HG03521 (cell line): ENCODE data around the gene DAB1.
"Not testable (repeated sequence)": the region's sequence is repeated elsewhere in the genome, so short reads cannot be mapped to it uniquely, and the experiment has no call there.

Experiments
- ATAC-seq: cut with Tn5 transposase; IDR thresholded peaks from one replicate; pipeline ENCODE4 v1.9.1; 2021; ENCODE audit warnings: mild to moderate bottlenecking, moderate library complexity; ENCODE audit not compliant: unreplicated experiment

Gene DAB1

GRCh38 chr1:57232500-57232899 lies 191.4 kb downstream of the DAB1 start:
- no peak for ATAC-seq

GRCh38 chr1:57229998-57230397 lies 193.9 kb downstream of the DAB1 start:
- ATAC-seq = no peak

- no peak for ATAC-seq
Measured at GRCh38 chr1:57229076-57229475, 194.8 kb downstream of the DAB1 start.

GRCh38 chr1:57222801-57223200 lies 201.1 kb downstream of the DAB1 start:
- ATAC-seq = no peak

GRCh38 chr1:57222307-57222706 lies 201.6 kb downstream of the DAB1 start:
- ATAC-seq = no peak

GRCh38 chr1:57220905-57221304 lies 203.0 kb downstream of the DAB1 start:
- ATAC-seq = not testable (repeated sequence)

- ATAC-seq = no peak
Measured at GRCh38 chr1:57218487-57219079, 205.3 kb downstream of the DAB1 start.

GRCh38 chr1:57217905-57218304 lies 206.0 kb downstream of the DAB1 start:
- no peak for ATAC-seq

- ATAC-seq = no peak
Measured at GRCh38 chr1:57214951-57215575, 208.8 kb downstream of the DAB1 start.

- ATAC-seq = no peak
Measured at GRCh38 chr1:57210881-57211280, 213.0 kb downstream of the DAB1 start.

GRCh38 chr1:57209495-57209894 lies 214.4 kb downstream of the DAB1 start:
- ATAC-seq = no peak

GRCh38 chr1:57208741-57209302 lies 215.0 kb downstream of the DAB1 start:
- no peak for ATAC-seq

- ATAC-seq = no peak
Measured at GRCh38 chr1:57206038-57206437, 217.8 kb downstream of the DAB1 start.

- no peak for ATAC-seq
Measured at GRCh38 chr1:57204942-57205787, 218.7 kb downstream of the DAB1 start.

GRCh38 chr1:57204091-57204490 lies 219.8 kb downstream of the DAB1 start:
- ATAC-seq = no peak

GRCh38 chr1:57202241-57202640 lies 221.6 kb downstream of the DAB1 start:
- no peak for ATAC-seq

- no peak for ATAC-seq
Measured at GRCh38 chr1:57198912-57199311, 224.9 kb downstream of the DAB1 start.

GRCh38 chr1:57195436-57195941 lies 228.4 kb downstream of the DAB1 start:
- no peak for ATAC-seq

GRCh38 chr1:57192222-57192621 lies 231.6 kb downstream of the DAB1 start:
- ATAC-seq = no peak

- no peak for ATAC-seq
Measured at GRCh38 chr1:57190898-57191297, 233.0 kb downstream of the DAB1 start.

- no peak for ATAC-seq
Measured at GRCh38 chr1:57188168-57188567, 235.7 kb downstream of the DAB1 start.
